ENCODE measurements around the gene TUBAL3. TPM values are rescaled to one million over a fixed set of nuclear protein-coding genes. Genes with fewer than 3 reads are reported as not detected.
A peak's percentile ranks its signal among the peaks of the same experiment; 100 is the strongest.

Gene TUBAL3
- total RNA-seq, result not detected

DNA sequence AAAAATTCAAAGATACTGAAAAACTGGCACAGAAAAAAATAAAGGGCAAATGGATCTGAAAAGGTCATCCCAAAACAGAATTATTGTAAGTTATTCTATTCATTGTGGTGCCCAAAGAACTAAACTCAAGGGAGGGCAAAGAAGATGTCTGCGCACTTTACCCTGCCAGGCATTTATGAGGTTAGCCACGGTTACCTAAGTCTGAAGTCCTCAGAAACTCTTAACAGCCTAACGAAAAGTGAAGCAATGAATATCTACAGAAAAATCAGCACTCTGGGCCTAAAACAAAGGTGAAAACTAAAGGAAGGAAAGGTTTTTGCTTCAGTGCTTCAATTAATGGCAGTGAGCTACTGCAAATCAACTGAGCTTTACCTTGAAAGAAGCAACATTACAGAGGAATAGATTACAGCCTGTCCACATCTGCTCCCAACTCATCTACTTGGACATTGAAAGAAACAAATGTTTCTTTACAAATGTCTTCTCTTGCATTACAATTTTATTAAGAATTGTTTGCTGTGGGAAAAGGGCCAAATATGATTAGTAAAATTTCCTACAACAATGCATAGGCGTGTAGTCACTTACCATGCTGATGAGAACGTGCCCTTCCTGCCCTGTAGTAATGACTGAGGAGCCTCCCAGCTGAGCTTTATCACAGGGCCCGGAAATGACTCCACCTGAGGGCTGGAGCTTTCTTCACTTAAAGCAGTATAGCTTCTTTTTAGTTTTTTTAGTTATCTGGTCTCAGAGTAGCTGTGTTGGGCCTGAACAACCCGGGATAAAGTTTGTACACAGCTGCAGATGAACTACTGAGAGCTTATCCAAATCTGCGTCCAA is at the start of gene TUBAL3:
Gene TUBAL3 (minus strand): TSS at position 621 of the 834 bp plus-strand sequence. CDS start 36 bp downstream, at position 585.
- H3K9me3 ChIP-seq, result no peaks in the 10 kb centered on the region
- H3K36me3 ChIP-seq, result no peaks in the 10 kb centered on the region
- TF ChIP-seq, protein P1, sequence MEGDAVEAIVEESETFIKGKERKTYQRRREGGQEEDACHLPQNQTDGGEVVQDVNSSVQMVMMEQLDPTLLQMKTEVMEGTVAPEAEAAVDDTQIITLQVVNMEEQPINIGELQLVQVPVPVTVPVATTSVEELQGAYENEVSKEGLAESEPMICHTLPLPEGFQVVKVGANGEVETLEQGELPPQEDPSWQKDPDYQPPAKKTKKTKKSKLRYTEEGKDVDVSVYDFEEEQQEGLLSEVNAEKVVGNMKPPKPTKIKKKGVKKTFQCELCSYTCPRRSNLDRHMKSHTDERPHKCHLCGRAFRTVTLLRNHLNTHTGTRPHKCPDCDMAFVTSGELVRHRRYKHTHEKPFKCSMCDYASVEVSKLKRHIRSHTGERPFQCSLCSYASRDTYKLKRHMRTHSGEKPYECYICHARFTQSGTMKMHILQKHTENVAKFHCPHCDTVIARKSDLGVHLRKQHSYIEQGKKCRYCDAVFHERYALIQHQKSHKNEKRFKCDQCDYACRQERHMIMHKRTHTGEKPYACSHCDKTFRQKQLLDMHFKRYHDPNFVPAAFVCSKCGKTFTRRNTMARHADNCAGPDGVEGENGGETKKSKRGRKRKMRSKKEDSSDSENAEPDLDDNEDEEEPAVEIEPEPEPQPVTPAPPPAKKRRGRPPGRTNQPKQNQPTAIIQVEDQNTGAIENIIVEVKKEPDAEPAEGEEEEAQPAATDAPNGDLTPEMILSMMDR (IDR thresholded peaks at IDR 0.05), result no peak
- intact Hi-C loops (cut with DNase I), result no loop called here
- no peaks in the 10 kb centered on the region for H3K27me3 ChIP-seq
- no peaks in the 10 kb centered on the region for H3K4me1 ChIP-seq
- no peak within 1 kb of the TSS for H3K27ac ChIP-seq
- no peak within 1 kb of the TSS for H3K4me3 ChIP-seq
- DNase-seq (ENCODE audit: low spot score in 2 of 2), result no peak

DNA sequence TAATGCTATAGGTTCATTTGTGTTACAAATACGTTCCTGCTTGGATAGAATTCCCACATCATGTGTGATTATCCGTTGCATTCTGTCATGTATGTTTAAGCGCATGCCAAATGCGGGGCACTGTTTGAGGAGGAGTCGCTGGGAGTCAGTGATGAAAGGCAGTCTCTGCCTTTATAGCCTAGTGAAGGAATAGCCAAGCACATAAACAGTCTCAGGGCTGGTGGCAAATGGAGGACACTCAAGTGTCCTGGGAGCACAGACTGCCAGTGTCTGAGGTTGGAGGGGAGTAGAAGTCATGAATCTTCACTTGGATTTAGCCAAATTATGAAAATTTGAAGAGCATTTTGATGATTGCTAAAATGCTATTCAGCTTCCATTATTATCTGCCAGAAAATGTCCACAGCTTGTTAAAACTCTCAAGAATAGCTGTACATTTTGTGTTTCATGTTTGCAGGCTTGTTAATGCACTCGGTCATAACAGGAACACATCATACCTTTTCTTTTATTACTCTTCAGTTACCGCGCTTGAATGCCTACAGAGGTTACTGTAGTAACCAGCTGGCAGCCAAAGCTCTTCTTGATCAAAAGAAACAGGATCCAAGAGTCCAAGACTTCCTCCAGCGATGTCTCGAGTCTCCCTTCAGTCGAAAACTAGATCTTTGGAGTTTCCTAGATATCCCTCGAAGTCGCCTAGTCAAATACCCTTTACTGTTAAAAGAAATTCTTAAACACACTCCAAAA is 49.3 kb upstream of the TUBAL3 start:
- H3K4me1 ChIP-seq, result peaks cover 0 to 20% of the 10 kb centered on the region in 2 donors
- H3K27ac ChIP-seq, result peak overlapping the region; percentile 9 to 17
- DNase-seq (ENCODE audit: low spot score in 2 of 2), result no peak
- H3K9me3 ChIP-seq, result no peaks in the 10 kb centered on the region
- no peaks in the 10 kb centered on the region for H3K27me3 ChIP-seq
- intact Hi-C loops (cut with DNase I), result no loop called here
- TF ChIP-seq, protein P1 (IDR thresholded peaks at IDR 0.05), result no peak
- H3K36me3 ChIP-seq, result peaks cover 55 to 70% of the 10 kb centered on the region in 2 donors
- no peak overlapping the region for H3K4me3 ChIP-seq

DNA sequence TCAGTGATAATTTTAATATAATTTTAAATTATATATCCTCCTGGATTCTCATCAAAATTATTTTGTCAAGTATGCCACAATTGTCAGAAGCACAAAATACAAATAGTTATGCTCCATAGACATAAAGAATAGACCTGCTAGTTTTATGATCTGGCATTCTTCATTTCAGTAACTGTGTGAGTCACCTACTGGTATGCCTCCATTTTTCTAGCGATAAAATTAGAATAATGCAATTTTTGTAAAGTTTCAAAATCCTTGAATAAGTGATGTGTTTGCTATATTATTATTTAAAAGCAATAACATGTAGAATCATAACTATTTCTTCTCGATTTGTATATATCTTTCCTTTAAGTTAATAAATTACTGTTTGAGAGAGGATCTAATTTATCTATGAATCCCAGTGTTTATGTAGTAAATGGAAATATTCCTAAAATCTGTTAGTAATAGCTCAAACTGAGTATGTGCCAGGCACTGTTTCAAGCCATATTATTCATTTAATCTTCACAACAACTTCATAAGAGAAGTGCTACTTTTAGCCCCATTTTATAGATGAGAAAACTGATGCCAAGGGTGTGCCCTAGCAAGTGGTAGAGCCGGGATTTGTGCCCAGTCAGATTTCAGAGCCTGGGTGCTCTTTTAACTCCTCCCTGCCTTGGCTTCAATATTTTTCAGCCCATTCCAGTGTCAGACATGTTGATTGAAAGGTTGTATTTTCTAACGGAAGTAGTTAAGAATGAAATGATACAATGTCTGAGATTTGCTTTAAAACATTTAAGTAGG is 46.2 kb upstream of the TUBAL3 start:
- Histone ChIP-seq H3K36me3 (peaks cover 31 to 38% of the 10 kb centered on the region in 2 donors), H3K9me3 (no peaks in the 10 kb centered on the region), H3K4me1 (peaks cover 0 to 21% of the 10 kb centered on the region in 2 donors), H3K27me3 (no peaks in the 10 kb centered on the region), H3K27ac (peak overlapping the region; percentile 14 to 78), H3K4me3 (peak overlapping the region; percentile 74)
- DNase-seq (ENCODE audit: low spot score in 2 of 2), result no peak
- intact Hi-C loops (cut with DNase I), result no loop called here
- TF ChIP-seq, protein P1 (IDR thresholded peaks at IDR 0.05), result no peak

DNA sequence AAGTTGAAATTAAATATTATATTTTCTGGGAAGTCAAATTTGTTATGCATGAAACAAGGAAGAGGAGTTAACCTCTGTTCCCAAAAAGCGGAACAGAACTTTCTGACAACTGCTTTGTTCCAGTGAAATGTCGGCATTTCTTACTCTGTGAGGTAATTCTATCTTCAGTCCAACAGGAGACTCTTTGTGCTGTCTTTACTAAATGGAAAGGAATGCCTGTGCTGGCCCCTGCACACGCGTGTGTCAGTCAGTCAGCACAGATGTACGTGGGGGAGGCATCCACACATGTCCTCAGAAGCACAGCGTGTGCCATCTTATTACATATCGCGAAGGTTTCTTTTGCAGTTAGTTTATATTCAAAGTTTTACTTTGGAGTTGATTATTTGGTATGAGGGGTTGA is 45.2 kb upstream of the TUBAL3 start:
- Histone ChIP-seq H3K9me3 (no peaks in the 10 kb centered on the region), H3K4me1 (peaks cover 0 to 22% of the 10 kb centered on the region in 2 donors), H3K36me3 (peaks cover 22 to 29% of the 10 kb centered on the region in 2 donors), H3K27ac (peak overlapping the region; percentile 71 to 78), H3K4me3 (peak overlapping the region; percentile 74), H3K27me3 (no peaks in the 10 kb centered on the region)
- peak in 1 of 2 donors; percentile 75 for DNase-seq (ENCODE audit: low spot score in 2 of 2)
- intact Hi-C loops (cut with DNase I), result loop anchor here (2.0 to 10.0 kb wide), 4 partner anchors 38 to 365 kb away; partner anchors contain the start of genes GDI2 and NET1
- TF ChIP-seq, protein P1 (IDR thresholded peaks at IDR 0.05), result no peak

DNA sequence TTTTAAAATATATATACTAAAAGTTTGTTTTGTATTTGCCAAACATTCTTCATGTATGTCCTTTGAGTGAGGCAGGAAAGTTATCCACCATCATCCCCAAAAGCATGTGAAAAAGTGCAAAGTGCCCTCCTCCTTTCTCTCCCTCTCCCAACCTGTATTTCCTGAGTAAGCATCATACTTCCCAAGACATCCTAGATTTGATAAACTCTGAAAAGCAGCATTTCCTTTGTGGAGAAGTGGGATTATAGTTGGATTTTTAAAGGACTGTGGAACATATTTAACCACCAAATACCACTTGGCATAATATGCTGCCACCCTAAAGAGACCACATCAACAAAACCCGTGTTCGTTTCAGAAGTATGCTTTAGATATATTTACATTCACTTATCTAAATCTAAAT is 44.6 kb upstream of the TUBAL3 start:
- Histone ChIP-seq H3K27ac (peak overlapping the region; percentile 71 to 78), H3K4me3 (peak overlapping the region; percentile 74), H3K4me1 (peaks cover 0 to 19% of the 10 kb centered on the region in 2 donors), H3K27me3 (no peaks in the 10 kb centered on the region), H3K36me3 (peaks cover 16 to 23% of the 10 kb centered on the region in 2 donors), H3K9me3 (no peaks in the 10 kb centered on the region)
- intact Hi-C loops (cut with DNase I), result loop anchor here (2.0 to 10.0 kb wide), 4 partner anchors 37 to 366 kb away; partner anchors contain the start of genes GDI2 and NET1
- DNase-seq (ENCODE audit: low spot score in 2 of 2), result no peak
- TF ChIP-seq, protein P1 (IDR thresholded peaks at IDR 0.05), result no peak
